Hindlimb muscle (tissue), 1 donor: ENCODE data around the gene SHISA9. TPM values are rescaled to one million over a fixed set of nuclear protein-coding genes. Genes with fewer than 3 reads are reported as not detected.

Source experiments
- DNase-seq: peaks from one replicate; pipeline ENCODE4 v3.0.0-alpha.2; 2013
- polyA plus RNA-seq: library from polyadenylated mRNA; unstranded; fragments of 120-200 nt; gene quantifications from one replicate; pipeline ENCODE4 v1.2.1, GENCODE V29; 2013; ENCODE audit not compliant: insufficient read length

The SHISA9 gene
- polyA plus RNA-seq, 1 donor = 0.04 TPM

DNA sequence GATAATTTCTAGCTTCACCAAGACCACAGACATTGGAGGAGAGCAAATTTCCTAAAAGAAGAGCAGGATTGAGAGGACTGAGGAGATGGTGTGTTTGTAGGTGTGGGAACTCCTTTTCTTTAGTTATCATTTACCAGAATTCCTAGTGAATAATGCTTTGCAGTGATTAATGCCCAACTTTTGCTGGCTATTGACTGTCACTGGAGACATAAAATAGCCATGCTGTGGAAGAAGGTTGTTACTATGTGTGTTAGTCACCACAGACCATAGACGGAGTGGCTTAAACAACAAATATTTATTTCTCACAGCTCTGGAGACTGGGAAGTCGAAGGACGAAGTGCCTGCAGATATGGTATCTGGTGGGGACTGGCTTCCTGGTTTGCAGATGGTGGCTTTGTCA is 179.1 kb downstream of the SHISA9 start:
- DNase-seq = no peak

DNA sequence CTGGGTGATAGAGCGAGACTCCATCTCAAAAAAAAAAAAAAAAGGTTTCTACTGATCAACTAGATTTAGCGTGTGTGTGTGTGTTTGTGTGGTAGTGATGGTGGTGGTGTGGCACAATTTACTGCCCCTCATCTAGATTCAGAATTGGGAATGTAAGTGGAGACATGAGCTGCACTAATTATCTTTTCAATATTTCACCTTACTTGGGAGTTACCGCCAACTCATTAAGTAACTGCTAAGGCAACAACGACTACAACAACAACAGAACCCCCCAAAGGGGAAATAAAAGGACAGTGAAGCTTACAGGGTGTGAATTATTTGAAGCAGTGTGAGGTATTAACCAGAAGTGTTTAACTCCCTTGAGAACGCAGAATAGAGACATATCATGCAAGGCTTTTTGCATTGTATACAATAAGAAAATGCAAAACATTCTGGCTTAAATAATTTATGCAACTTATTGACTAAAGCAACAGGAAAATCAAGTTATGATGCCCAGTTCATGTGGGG is 180.5 kb downstream of the SHISA9 start:
- DNase-seq = no peak

GRCh38 chr16:13083681-13084080 is 182.3 kb downstream of the SHISA9 start:
- DNase-seq = no peak

- DNase-seq = no peak
These were observed 182.9 kb downstream of the SHISA9 start for GRCh38 chr16:13084331-13084730.

DNA sequence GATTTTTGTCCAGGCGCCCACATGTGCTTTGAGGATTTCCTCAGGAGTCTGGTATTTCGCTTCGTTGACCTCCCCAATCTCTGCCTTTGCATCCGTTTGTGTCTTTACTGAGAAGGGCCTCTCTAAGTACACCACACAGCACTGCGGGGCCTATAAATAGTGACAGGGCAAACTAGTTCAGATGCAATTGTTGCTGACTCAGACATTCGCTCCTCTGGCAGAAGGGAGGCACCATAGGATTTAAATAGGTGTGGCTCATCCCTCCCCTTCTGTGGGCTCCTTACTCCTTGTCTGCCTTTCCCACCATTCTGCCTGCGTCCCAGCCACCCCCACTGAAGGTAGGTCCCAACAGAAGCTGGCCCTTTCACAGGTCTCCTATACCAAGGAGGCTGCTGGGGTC is 192.3 kb downstream of the SHISA9 start:
- DNase-seq = no peak

GRCh38 chr16:13095061-13095460 is 193.7 kb downstream of the SHISA9 start:
- DNase-seq = no peak

- no peak for DNase-seq
These were observed 197.1 kb downstream of the SHISA9 start for GRCh38 chr16:13098536-13098935.

- DNase-seq = no peak
These were observed 198.4 kb downstream of the SHISA9 start for GRCh38 chr16:13099822-13100221.

GRCh38 chr16:13100970-13101369 is 199.6 kb downstream of the SHISA9 start:
- no peak for DNase-seq

DNA sequence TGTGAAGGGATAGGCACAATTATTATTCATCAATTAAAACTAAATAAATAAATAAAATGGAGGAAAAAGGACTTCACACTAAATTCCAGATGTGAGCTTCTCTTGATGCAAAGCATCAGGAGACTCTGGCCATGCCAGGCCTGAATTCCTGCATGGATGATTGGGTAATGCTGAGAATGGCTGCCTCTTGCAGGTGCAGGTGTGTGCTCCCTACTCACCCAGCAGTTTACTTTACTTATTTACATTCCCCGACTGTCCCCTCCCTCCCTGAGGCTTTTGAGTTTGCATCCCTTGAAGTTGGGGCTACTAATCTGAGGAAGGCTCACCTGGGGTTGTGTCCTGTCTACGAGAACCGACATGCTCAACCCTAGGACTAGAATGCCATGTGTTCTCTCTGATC is 200.4 kb downstream of the SHISA9 start:
- DNase-seq = no peak

DNA sequence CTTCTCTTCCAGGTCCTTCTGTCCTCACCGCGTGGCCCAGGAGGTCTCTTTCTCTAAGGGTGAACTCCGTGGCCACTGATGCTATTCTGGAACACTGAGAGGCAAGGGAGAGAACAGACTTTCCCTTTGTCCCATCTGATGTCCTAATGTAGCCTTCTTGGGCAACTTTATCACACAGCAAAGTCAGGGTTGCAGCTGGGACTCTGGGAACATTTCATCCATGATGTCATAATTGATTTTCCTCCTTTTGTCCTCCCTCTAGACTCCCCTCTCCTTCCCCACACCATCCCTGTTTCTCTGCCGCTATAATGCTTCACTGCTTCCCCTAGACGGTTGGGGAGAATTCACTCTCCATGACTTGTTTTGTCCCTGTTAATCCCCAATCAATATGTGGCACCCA is 201.0 kb downstream of the SHISA9 start:
- no peak for DNase-seq

- DNase-seq = no peak
These were observed 202.6 kb downstream of the SHISA9 start for GRCh38 chr16:13103831-13104530.

DNA sequence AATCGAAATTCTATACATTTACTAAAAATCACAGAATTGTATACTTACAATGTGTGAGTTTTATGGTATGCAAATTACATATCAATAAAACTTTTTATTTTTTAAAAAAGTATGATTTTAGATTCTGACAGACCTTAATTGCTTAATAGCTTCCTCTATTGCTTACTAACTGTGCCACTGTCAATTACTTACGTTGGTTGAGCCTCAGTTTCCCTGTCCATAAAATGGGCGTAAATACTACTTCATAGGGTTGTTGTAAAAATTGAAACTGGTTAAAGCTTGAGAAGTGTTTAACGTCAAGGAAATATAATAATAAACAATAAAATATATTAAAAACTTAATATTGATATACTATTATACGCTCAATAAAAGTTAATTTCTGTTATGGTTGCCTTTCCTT is 203.4 kb downstream of the SHISA9 start:
- DNase-seq = no peak

DNA sequence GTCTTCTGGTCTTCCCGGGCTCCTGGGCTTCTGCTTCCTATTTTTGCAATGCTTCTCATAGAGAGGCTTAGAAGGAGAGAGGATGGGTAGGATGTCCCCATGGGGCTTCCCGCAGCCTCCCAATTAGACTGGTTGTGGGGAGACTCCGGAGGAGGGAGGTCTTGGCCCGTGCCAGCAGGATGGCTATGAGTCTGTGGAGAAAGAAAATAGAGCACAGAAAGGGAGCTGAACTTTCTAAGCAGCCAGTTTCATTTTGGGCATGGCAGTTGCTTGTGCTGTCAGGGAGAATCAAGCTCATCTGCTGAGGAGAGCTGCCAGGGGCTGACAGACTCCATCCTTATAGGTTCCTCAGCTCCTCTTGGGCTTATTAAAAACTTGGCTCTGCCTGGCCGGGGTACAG is 204.0 kb downstream of the SHISA9 start:
- no peak for DNase-seq

- no peak for DNase-seq
These were observed 205.1 kb downstream of the SHISA9 start for GRCh38 chr16:13106464-13106863.

GRCh38 chr16:13108126-13108525 is 206.7 kb downstream of the SHISA9 start:
- no peak for DNase-seq

DNA sequence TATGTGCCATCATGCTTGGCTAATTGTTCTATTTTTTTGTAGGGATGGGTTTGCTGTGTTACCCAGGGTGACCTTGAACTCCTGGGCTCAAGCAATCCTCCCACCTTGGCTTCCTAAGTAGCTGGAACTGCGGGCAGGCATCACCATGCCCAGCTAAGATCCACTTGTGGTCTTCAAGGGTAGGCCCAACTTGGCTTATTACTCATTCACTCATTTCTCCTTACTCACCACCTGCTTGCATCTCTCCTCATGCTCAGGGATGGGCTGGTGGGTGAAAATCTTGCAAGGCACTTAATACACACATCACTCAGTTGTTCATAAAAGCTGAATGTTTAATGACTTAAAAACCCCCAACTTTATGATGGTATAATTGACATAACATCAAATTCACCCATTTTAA is 207.8 kb downstream of the SHISA9 start:
- no peak for DNase-seq

- no peak for DNase-seq
These were observed 208.9 kb downstream of the SHISA9 start for GRCh38 chr16:13110124-13110796.

DNA sequence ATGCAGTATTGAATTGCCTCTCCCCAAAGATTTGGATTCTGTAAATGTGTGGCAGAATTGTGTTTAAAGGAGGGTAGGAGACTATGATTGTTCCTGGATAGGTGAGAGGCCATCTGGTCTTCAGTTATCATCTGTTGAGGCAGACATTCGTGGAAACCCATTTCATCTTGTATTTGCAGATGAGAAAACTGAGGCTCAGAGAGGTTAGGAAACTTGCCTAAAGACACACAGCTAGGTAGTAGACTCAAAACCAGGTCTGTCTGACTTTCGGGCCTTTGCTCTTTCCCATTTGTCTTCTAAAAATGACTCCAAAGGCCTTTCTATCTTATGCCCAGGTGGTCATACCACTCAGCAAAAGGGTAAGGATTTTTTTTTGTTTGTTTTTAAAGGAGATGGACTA is 210.3 kb downstream of the SHISA9 start:
- DNase-seq = no peak

DNA sequence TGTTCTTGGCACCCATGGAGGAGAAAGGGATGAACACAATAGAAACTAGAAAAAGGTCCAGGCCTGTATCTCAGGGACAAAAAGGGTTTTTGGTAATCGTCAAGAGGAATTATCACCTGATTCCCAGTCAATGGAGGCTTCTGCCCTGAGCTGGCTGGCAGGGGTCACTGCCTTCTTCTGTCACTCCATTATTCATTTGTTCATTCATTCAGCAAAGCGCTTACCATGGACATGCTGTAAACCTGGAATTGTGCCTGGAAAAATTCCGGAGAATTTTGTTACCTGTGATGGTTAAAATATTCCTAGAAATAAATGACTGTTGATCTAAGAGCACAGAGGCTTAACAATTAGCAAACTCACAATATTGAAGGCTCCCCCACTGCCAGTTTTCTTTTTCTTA is 212.3 kb downstream of the SHISA9 start:
- no peak for DNase-seq

DNA sequence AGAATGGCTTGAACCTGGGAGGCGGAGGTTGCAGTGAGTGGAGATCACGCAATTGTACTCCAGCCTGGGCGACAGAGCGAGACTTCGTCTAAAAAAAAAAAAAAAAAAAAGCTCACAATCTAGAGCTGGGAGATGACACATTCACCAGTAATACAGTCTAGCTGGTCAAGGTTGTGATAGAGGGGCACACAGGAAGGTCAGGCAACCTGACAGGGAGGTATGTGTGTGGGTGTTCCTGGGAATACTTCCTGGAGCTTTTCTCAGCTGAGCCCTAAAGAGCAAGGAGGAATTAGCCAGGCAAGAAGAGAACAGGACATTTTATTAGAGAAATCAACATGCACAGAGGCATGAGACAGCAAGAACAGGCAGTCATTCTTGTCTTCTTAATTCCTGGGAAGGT is 216.7 kb downstream of the SHISA9 start:
- DNase-seq = no peak

- DNase-seq = no peak
These were observed 218.7 kb downstream of the SHISA9 start for GRCh38 chr16:13120091-13120490.

DNA sequence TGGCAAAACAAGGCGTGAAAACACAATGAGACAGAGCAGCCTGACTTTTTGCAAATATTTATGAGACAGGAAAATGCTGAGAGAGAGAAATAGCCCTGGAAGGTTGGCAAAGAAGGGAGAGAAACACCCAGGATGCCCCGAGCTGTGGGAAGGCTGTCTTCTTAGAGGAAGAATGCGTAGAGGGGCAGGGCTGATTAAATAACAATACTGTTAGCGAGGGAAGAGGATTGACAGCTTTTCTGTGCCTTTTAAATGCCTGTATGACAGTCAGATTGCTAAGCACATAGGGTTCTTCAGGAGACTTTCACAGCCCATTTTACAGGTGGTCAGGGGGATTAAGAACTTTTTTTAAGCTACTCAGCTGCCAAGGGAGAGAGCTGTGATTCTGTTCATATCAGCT is 219.2 kb downstream of the SHISA9 start:
- no peak for DNase-seq

- DNase-seq = no peak
These were observed 222.6 kb downstream of the SHISA9 start for GRCh38 chr16:13123991-13124390.
